Bronchial epithelial cell (primary cell): ENCODE results near the gene CCDC102B. TPM values are rescaled to one million over a fixed set of nuclear protein-coding genes. Genes with fewer than 3 reads are reported as not detected.

Source experiments
- DNase-seq: peaks from one replicate; pipeline ENCODE4 v3.0.0-alpha.2; 2010; ENCODE audit warnings: low read depth
- FAIRE-seq: peaks from 2 replicates; lab custom pipeline; 2011; peaks lifted over from hg19 to GRCh38; lab: Jason Lieb, UNC
- H3K27me3 ChIP-seq: 2 replicates; pipeline ENCODE4 v1.5.1; 2011; ENCODE audit warnings: low read length; ENCODE audit not compliant: control insufficient read depth, insufficient read depth
- H3K36me3 ChIP-seq: 2 replicates; pipeline ENCODE4 v1.5.1; 2011; ENCODE audit warnings: low read length; ENCODE audit not compliant: control insufficient read depth, insufficient read depth
- H3K4me3 ChIP-seq: 2 replicates; pipeline ENCODE4 v1.5.1; 2011; ENCODE audit warnings: mild to moderate bottlenecking, low read depth, low read length, control low read depth
- CTCF ChIP-seq: IDR thresholded peaks from 2 replicates; pipeline ENCODE4 v1.5.1; 2011; ENCODE audit warnings: mild to moderate bottlenecking, moderate library complexity, low read length, control low read depth, inconsistent platforms; ENCODE audit not compliant: insufficient read depth, severe bottlenecking
- total RNA-seq: library from RNA; depleted of rRNA; stranded (reverse); fragments of >200 nt; gene quantifications from 2 replicates; pipeline ENCODE4 v1.2.1, GENCODE V29; 2014

Gene CCDC102B
- total RNA-seq, 1 donor from 2014 or later: 1.6 TPM

- H3K36me3 ChIP-seq: no peaks in the 10 kb centered on the region
- H3K4me3 ChIP-seq: no peak overlapping the region
- DNase-seq (no peak), FAIRE-seq (no peak)
- H3K27me3 ChIP-seq: no peaks in the 10 kb centered on the region
- no peak for TF ChIP-seq CTCF
Observed at GRCh38 chr18:69031571-69031970, 233.7 kb downstream of the CCDC102B start.

- Histone ChIP-seq H3K27me3 (no peaks in the 10 kb centered on the region), H3K36me3 (no peaks in the 10 kb centered on the region), H3K4me3 (no peak overlapping the region)
- FAIRE-seq: no peak
- no peak for DNase-seq
- TF ChIP-seq CTCF: no peak
Observed at GRCh38 chr18:69032009-69032408, 234.1 kb downstream of the CCDC102B start.

- Histone ChIP-seq H3K4me3 (no peak overlapping the region), H3K27me3 (no peaks in the 10 kb centered on the region), H3K36me3 (no peaks in the 10 kb centered on the region)
- no peak for TF ChIP-seq CTCF
- DNase-seq (no peak), FAIRE-seq (no peak)
Observed at GRCh38 chr18:69035756-69036155, 237.9 kb downstream of the CCDC102B start.

- FAIRE-seq: no peak
- no peak for TF ChIP-seq CTCF
Observed at GRCh38 chr18:69044215-69044614, 246.3 kb downstream of the CCDC102B start.

GRCh38 chr18:69064063-69064462, 266.2 kb downstream of the CCDC102B start:
- FAIRE-seq: no peak

More at GRCh38 chr18:69044215-69044614, 246.3 kb downstream of the CCDC102B start:
- H3K36me3 ChIP-seq: no peaks in the 10 kb centered on the region
- no peak overlapping the region for H3K4me3 ChIP-seq
- DNase-seq: no peak
- no peaks in the 10 kb centered on the region for H3K27me3 ChIP-seq

More at GRCh38 chr18:69064063-69064462, 266.2 kb downstream of the CCDC102B start:
- no peak for DNase-seq
- Histone ChIP-seq H3K4me3 (no peak overlapping the region), H3K36me3 (no peaks in the 10 kb centered on the region), H3K27me3 (no peaks in the 10 kb centered on the region)
- TF ChIP-seq CTCF: no peak
